H1 (cell line): Measurements from ENCODE around the gene LNX2. TPM values are rescaled to one million over a fixed set of nuclear protein-coding genes. Genes with fewer than 3 reads are reported as not detected.

Source experiments
- CTCF ChIA-PET: fragments of 300-600 bp; sonication (Branson Sonifier 250); formaldehyde crosslinking; loops from one replicate; lab custom pipeline; 2021; ENCODE audit not compliant: partially characterized antibody; lab: Charles Lee
- POLR2A ChIA-PET: fragments of 300-600 bp; sonication (Branson Sonifier 250); formaldehyde crosslinking; loops from one replicate; lab custom pipeline; 2021; ENCODE audit warnings: inconsistent platforms; ENCODE audit not compliant: partially characterized antibody; lab: Charles Lee
- DNase-seq, 2 experiments: peaks; one replicate each; pipeline versions ENCODE4 v3.0.0 to v3.0.0-alpha.2; 2010 to 2022; ENCODE audit warnings: low spot score in 2 of 2, low read depth in 1 of 2, mixed read lengths in 1 of 2
- FAIRE-seq: peaks from 2 replicates; lab custom pipeline; 2011; peaks lifted over from hg19 to GRCh38; lab: Jason Lieb, UNC
- H2AFZ ChIP-seq: 2 replicates; pipeline ENCODE4 v1.8.1; 2012; ENCODE audit warnings: low read length, inconsistent platforms
- H2AK5ac ChIP-seq: 2 replicates; pipeline ENCODE4 v1.6.1; 2013; ENCODE audit warnings: low read depth, low read length
- H2BK120ac ChIP-seq: replicated peaks from 2 replicates; pipeline ENCODE3; 2013; ENCODE audit warnings: low read depth, low read length, inconsistent platforms
- H2BK12ac ChIP-seq: 2 replicates; pipeline ENCODE4 v1.6.1; 2013; ENCODE audit warnings: low read depth, low read length
- H2BK15ac ChIP-seq: 2 replicates; pipeline ENCODE4 v1.6.1; 2013; ENCODE audit warnings: low read length
- H2BK20ac ChIP-seq: 2 replicates; pipeline ENCODE4 v1.6.1; 2013; ENCODE audit warnings: low read length
- H2BK5ac ChIP-seq: 2 replicates; pipeline ENCODE4 v1.6.1; 2013; ENCODE audit warnings: low read depth, low read length
- H3K14ac ChIP-seq: 2 replicates; pipeline ENCODE4 v1.6.1; 2013; ENCODE audit warnings: inconsistent platforms; ENCODE audit not compliant: insufficient read length
- H3K18ac ChIP-seq: 2 replicates; pipeline ENCODE4 v1.6.1; 2013; ENCODE audit warnings: low read length; ENCODE audit errors: extremely low read depth
- H3K23ac ChIP-seq: 2 replicates; pipeline ENCODE4 v1.6.1; 2013; ENCODE audit warnings: inconsistent platforms; ENCODE audit not compliant: insufficient read length
- H3K23me2 ChIP-seq: 2 replicates; pipeline ENCODE4 v1.6.1; 2013; ENCODE audit warnings: low read depth, low read length
- H3K27ac ChIP-seq: 2 replicates; pipeline ENCODE4 v1.6.1; 2011; ENCODE audit warnings: low read depth, low read length, inconsistent platforms
- H3K27me3 ChIP-seq, 4 experiments: replicated peaks in 1 of 4; 1 replicate in 1 of 4; 2 replicates in 3 of 4; pipeline versions ENCODE4 v1.6.1 to v1.8.1; 2011 to 2013; ENCODE audit warnings: low read length in 3 of 4, mild to moderate bottlenecking in 3 of 4, inconsistent platforms in 2 of 4, mixed read lengths in 2 of 4, moderate library complexity in 1 of 4; ENCODE audit not compliant: control insufficient read depth in 3 of 4, insufficient read depth in 3 of 4; ENCODE audit errors: extremely low read depth in 1 of 4
- H3K36me3 ChIP-seq, 4 experiments: 2 replicates each; pipeline versions ENCODE4 v1.6.1 to v1.8.1; 2011 to 2013; ENCODE audit warnings: mild to moderate bottlenecking in 4 of 4, low read length in 3 of 4, moderate library complexity in 2 of 4, control low read depth in 1 of 4, inconsistent platforms in 1 of 4; ENCODE audit not compliant: insufficient read depth in 4 of 4, control insufficient read depth in 2 of 4
- H3K4ac ChIP-seq: replicated peaks from 2 replicates; pipeline ENCODE3; 2013; ENCODE audit warnings: low read length, low read depth, mixed read lengths, inconsistent platforms; ENCODE audit not compliant: insufficient read length
- H3K4me1 ChIP-seq, 4 experiments: replicated peaks in 1 of 4; 1 replicate in 1 of 4; 2 replicates in 3 of 4; pipeline versions ENCODE4 v1.6.1 to v1.8.1; 2011 to 2013; ENCODE audit warnings: low read length in 3 of 4, inconsistent platforms in 2 of 4, mixed read lengths in 1 of 4; ENCODE audit not compliant: insufficient read depth in 4 of 4, control insufficient read depth in 3 of 4
- H3K4me2 ChIP-seq, 2 experiments: 2 replicates each; pipeline versions ENCODE4 v1.6.1 to v1.8.1; 2011 to 2013; ENCODE audit warnings: low read depth in 2 of 2, low read length in 2 of 2, control low read depth in 1 of 2, inconsistent platforms in 1 of 2, mild to moderate bottlenecking in 1 of 2; ENCODE audit not compliant: insufficient read depth in 1 of 2
- H3K4me3 ChIP-seq, 4 experiments: fragments of 200-600, 300-600 bp in 1 of 4; sonication (generic), shearing (Covaris generic), sonication (Bioruptor Twin) in 1 of 4; 2 replicates each; pipeline versions ENCODE4 v1.5.1 to v1.8.1; 2011 to 2016; ENCODE audit warnings: low read length in 4 of 4, low read depth in 3 of 4, control low read depth in 2 of 4, inconsistent platforms in 2 of 4, mild to moderate bottlenecking in 2 of 4, mixed read lengths in 1 of 4, moderate library complexity in 1 of 4; ENCODE audit not compliant: insufficient read depth in 2 of 4; ENCODE audit errors: extremely low read depth in 1 of 4
- H3K56ac ChIP-seq: replicated peaks from 2 replicates; pipeline ENCODE3; 2013; ENCODE audit warnings: low read depth, mild to moderate bottlenecking, mixed read lengths, low read length, inconsistent platforms; ENCODE audit not compliant: insufficient read length
- H3K79me1 ChIP-seq: 2 replicates; pipeline ENCODE4 v1.6.1; 2013; ENCODE audit warnings: low read depth, low read length, control low read depth
- H3K79me2 ChIP-seq, 2 experiments: 2 replicates each; pipeline versions ENCODE4 v1.6.1 to v1.8.1; 2012 to 2013; ENCODE audit warnings: low read length in 2 of 2, mild to moderate bottlenecking in 2 of 2, inconsistent platforms in 1 of 2; ENCODE audit not compliant: insufficient read depth in 2 of 2, control insufficient read depth in 1 of 2
- H3K9ac ChIP-seq, 4 experiments: replicated peaks in 1 of 4; 1 replicate in 1 of 4; 2 replicates in 3 of 4; pipeline versions ENCODE4 v1.6.1 to v1.8.1; 2011 to 2013; ENCODE audit warnings: low read depth in 3 of 4, low read length in 3 of 4, control low read depth in 2 of 4, mild to moderate bottlenecking in 2 of 4, moderate library complexity in 2 of 4, inconsistent platforms in 1 of 4; ENCODE audit errors: extremely low read depth in 1 of 4
- H3K9me3 ChIP-seq, 2 experiments: 2 replicates each; pipeline versions ENCODE4 v1.6.1 to v1.8.1; 2012 to 2013; ENCODE audit warnings: mild to moderate bottlenecking in 2 of 2, moderate library complexity in 2 of 2, control low read depth in 1 of 2, inconsistent platforms in 1 of 2, low read depth in 1 of 2, low read length in 1 of 2, mixed read lengths in 1 of 2; ENCODE audit not compliant: insufficient read depth in 2 of 2
- H4K20me1 ChIP-seq, 2 experiments: replicated peaks in 1 of 2; 2 replicates each; pipeline versions ENCODE3 to v1.8.1; 2011 to 2013; ENCODE audit warnings: inconsistent platforms in 2 of 2, low read length in 2 of 2, mild to moderate bottlenecking in 1 of 2; ENCODE audit not compliant: insufficient read depth in 2 of 2, control insufficient read depth in 1 of 2
- H4K5ac ChIP-seq: 2 replicates; pipeline ENCODE4 v1.6.1; 2013; ENCODE audit warnings: low read length, low read depth, mixed read lengths, inconsistent platforms; ENCODE audit not compliant: insufficient read length
- H4K8ac ChIP-seq: 2 replicates; pipeline ENCODE4 v1.8.0; 2013; ENCODE audit warnings: mild to moderate bottlenecking, moderate library complexity, low read length, inconsistent platforms; ENCODE audit not compliant: insufficient read depth; ENCODE audit errors: extremely low read depth
- H4K91ac ChIP-seq: replicated peaks from 2 replicates; pipeline ENCODE3; 2013; ENCODE audit warnings: low read length, mixed read lengths, inconsistent platforms; ENCODE audit not compliant: insufficient read length
- WGBS, 2 experiments: shearing (Covaris generic) in 1 of 2; methylation state at CpG; one replicate each; pipeline versions ENCODE4 v1.1.6 to v1.1.7; 2013 to 2015; ENCODE audit warnings: low lambda C conversion rate in 2 of 2, mixed read lengths in 2 of 2, inconsistent platforms in 1 of 2, low coverage in 1 of 2, missing lambda C conversion rate in 1 of 2; ENCODE audit not compliant: insufficient replicate concordance in 2 of 2, insufficient coverage in 1 of 2, insufficient read length in 1 of 2; ENCODE audit errors: extremely low coverage in 1 of 2, missing lambda C conversion rate in 1 of 2; 5-methylcytosine and 5-hydroxymethylcytosine counted together
- polyA plus RNA-seq, 7 experiments: library from polyadenylated mRNA; depleted of rRNA in 3 of 7; stranded (reverse) in 5 of 7; unstranded in 2 of 7; fragments of >200 nt in 5 of 7; fragments of 200-250 nt in 2 of 7; gene quantifications; 1 replicate in 5 of 7; 2 replicates in 1 of 7; 4 replicates in 1 of 7; pipeline versions ENCODE4 v1.2.1 to v1.2.3, GENCODE V29; 2011 to 2013; ENCODE audit warnings: missing spikeins in 2 of 7, mixed read lengths in 2 of 7
- total RNA-seq: library from RNA; stranded (reverse); fragmentation: NEBNext Ultra II Directional; extraction: Animal tissue kit (Norgen Biotek cat#: 25700); gene quantifications from 2 replicates; pipeline ENCODE4 v1.2.1, GENCODE V29; 2021

The LNX2 gene
- total and polyA plus RNA-seq, 2 of the 8 experiments (the other 6 are each of a cell fraction or from before 2014, with no cell fraction given), result 6.4 to 13.9 TPM

DNA sequence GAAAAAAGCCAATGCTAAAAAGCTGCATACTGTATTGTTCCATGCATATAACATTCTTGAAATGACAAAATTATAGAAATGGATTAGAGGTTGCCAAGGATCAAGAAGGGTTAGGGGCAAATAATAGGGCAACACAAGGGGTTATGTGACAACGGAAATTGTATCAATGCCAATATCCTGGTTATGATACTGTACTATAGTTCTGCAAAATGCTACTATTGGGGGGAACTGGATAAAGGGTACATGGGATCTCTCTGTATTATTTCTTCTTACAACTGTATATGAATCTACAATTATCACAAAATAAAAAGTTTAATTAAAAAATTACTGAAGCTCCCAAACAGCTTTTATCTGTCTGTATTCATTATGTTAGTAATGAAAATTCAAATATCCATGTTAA is 31.9 kb downstream of the LNX2 start:
- H3K9me3 ChIP-seq, result no peaks in the 10 kb centered on the region
- no peaks in the 10 kb centered on the region for H3K23me2 ChIP-seq
- H2BK12ac ChIP-seq, result no peak overlapping the region
- H4K20me1 ChIP-seq, result no peaks in the 10 kb centered on the region
- H3K14ac ChIP-seq, result no peak overlapping the region
- H4K5ac ChIP-seq, result no peak overlapping the region
- no peak overlapping the region for H3K4me2 ChIP-seq
- 100% methylated on average over 1 of the region's 1 CpG; no CpG with 5 or more reads in 1 of the 2 experiments for WGBS, 2 experiments
- POLR2A ChIA-PET, result no interaction called here
- no peak overlapping the region for H2BK20ac ChIP-seq
- H3K36me3 ChIP-seq, result no peaks in the 10 kb centered on the region
- H3K27ac ChIP-seq, result no peak overlapping the region
- peaks cover 0 to 34% of the 10 kb centered on the region in 2 experiments; a peak in 2 of 4 replicates for H3K79me2 ChIP-seq
- no peak overlapping the region for H2BK15ac ChIP-seq
- no peak overlapping the region for H3K23ac ChIP-seq
- FAIRE-seq (no peak), DNase-seq (no peak)
- no peak overlapping the region for H3K4ac ChIP-seq
- H3K18ac ChIP-seq, result no peak overlapping the region
- H3K56ac ChIP-seq, result no peak overlapping the region
- no peak overlapping the region for H3K9ac ChIP-seq
- CTCF ChIA-PET, result no interaction called here
- H2BK5ac ChIP-seq, result no peak overlapping the region
- H4K8ac ChIP-seq, result no peak overlapping the region
- no peaks in the 10 kb centered on the region for H3K79me1 ChIP-seq
- peaks cover 0 to 1% (median 0%) of the 10 kb centered on the region in 4 experiments; a peak in 1 of 7 replicates for H3K27me3 ChIP-seq
- H3K4me3 ChIP-seq, result no peak overlapping the region
- no peak overlapping the region for H4K91ac ChIP-seq
- no peaks in the 10 kb centered on the region for H3K4me1 ChIP-seq
- H2AK5ac ChIP-seq, result no peak overlapping the region
- no peak overlapping the region for H2AFZ ChIP-seq
- no peak overlapping the region for H2BK120ac ChIP-seq
